SK-N-SH (cell line): ENCODE data around the gene PLXNA4. TPM values are rescaled to one million over a fixed set of nuclear protein-coding genes. Genes with fewer than 3 reads are reported as not detected.

Experiments
- CTCF ChIA-PET: fragments of 300-600, 350-600 bp; formaldehyde crosslinking; extraction: SDS; loops from one replicate; lab custom pipeline; 2021; lab: Yijun Ruan, JAX
- POLR2A ChIA-PET: fragments of 350-600 bp; sonication (Branson Sonifier 250); formaldehyde crosslinking; extraction: SDS; loops from one replicate; lab custom pipeline; 2020; ENCODE audit warnings: antibody characterized with exemption, inconsistent platforms; lab: Yijun Ruan, JAX
- DNase-seq: peaks from one replicate; pipeline ENCODE4 v3.0.0; 2012
- H2AFZ ChIP-seq: fragments of 200-600 bp; sonication (generic); 2 replicates; pipeline ENCODE4 v1.8.1; 2016; ENCODE audit warnings: antibody characterized with exemption, mild to moderate bottlenecking, low read depth
- H3F3A ChIP-seq: fragments of 200-600 bp; sonication (generic); replicated peaks from 2 replicates; pipeline ENCODE3; 2016; ENCODE audit warnings: antibody characterized with exemption, mild to moderate bottlenecking; ENCODE audit not compliant: insufficient read depth
- H3K27ac ChIP-seq, 2 experiments: fragments of 200-500 bp in 1 of 2; fragments of 200-600 bp in 1 of 2; sonication (Bioruptor generic) in 1 of 2; sonication (generic), shearing (Covaris generic) in 1 of 2; 2 replicates each; pipeline versions ENCODE4 v1.5.1 to v1.6.1; 2014 to 2016; ENCODE audit warnings: low read depth in 2 of 2, inconsistent platforms in 1 of 2, low read length in 1 of 2, mild to moderate bottlenecking in 1 of 2, mixed read lengths in 1 of 2
- H3K27me3 ChIP-seq: fragments of 200-600 bp; sonication (generic), shearing (Covaris generic); 2 replicates; pipeline ENCODE4 v1.6.1; 2016; ENCODE audit warnings: mixed run types; ENCODE audit not compliant: insufficient read depth
- H3K36me3 ChIP-seq, 2 experiments: fragments of 200-500 bp in 1 of 2; fragments of 200-600 bp in 1 of 2; sonication (Bioruptor generic) in 1 of 2; sonication (generic) in 1 of 2; replicated peaks in 1 of 2; 2 replicates each; pipeline versions ENCODE3 to v1.5.1; 2014 to 2016; ENCODE audit warnings: low read length in 1 of 2, mild to moderate bottlenecking in 1 of 2; ENCODE audit not compliant: insufficient read depth in 2 of 2, control insufficient read depth in 1 of 2
- H3K4me1 ChIP-seq, 2 experiments: fragments of 200-500 bp in 1 of 2; fragments of 200-600 bp in 1 of 2; sonication (Bioruptor generic) in 1 of 2; sonication (generic), shearing (Covaris generic) in 1 of 2; 2 replicates each; pipeline versions ENCODE4 v1.5.1 to v1.6.1; 2014 to 2016; ENCODE audit warnings: low read depth in 1 of 2, low read length in 1 of 2, mixed run types in 1 of 2; ENCODE audit not compliant: insufficient read depth in 2 of 2, control insufficient read depth in 1 of 2
- H3K4me2 ChIP-seq: fragments of 200-600 bp; sonication (generic), shearing (Covaris generic); 2 replicates; pipeline ENCODE4 v1.6.1; 2017; ENCODE audit warnings: mixed run types
- H3K4me3 ChIP-seq, 2 experiments: fragments of 200-500 bp in 1 of 2; fragments of 200-600 bp in 1 of 2; sonication (Bioruptor generic) in 1 of 2; sonication (generic), shearing (Covaris generic) in 1 of 2; 2 replicates each; pipeline versions ENCODE4 v1.5.1 to v1.8.1; 2014 to 2016; ENCODE audit warnings: low read depth in 2 of 2, inconsistent platforms in 1 of 2, low read length in 1 of 2, mild to moderate bottlenecking in 1 of 2, mixed read lengths in 1 of 2, moderate library complexity in 1 of 2
- H3K79me2 ChIP-seq: fragments of 200-600 bp; sonication (generic); 2 replicates; pipeline ENCODE4 v1.8.1; 2017; ENCODE audit warnings: mild to moderate bottlenecking; ENCODE audit not compliant: insufficient read depth
- H3K9ac ChIP-seq: fragments of 200-600 bp; sonication (generic); 2 replicates; pipeline ENCODE4 v1.6.1; 2017; ENCODE audit warnings: mixed run types
- H3K9me2 ChIP-seq: fragments of 200-600 bp; sonication (generic); 2 replicates; pipeline ENCODE4 v1.6.1; 2017; ENCODE audit warnings: mixed run types
- H3K9me3 ChIP-seq: fragments of 200-600 bp; sonication (generic); 2 replicates; pipeline ENCODE4 v1.6.1; 2017; ENCODE audit warnings: mixed run types, mild to moderate bottlenecking, moderate library complexity
- H4K20me1 ChIP-seq: fragments of 200-600 bp; sonication (generic); 2 replicates; pipeline ENCODE4 v1.6.1; 2017; ENCODE audit warnings: mild to moderate bottlenecking, mixed run types; ENCODE audit not compliant: insufficient read depth
- CTCF ChIP-seq: fragments of 200-600 bp; sonication (generic); IDR thresholded peaks from 2 replicates; pipeline ENCODE4 v1.6.1; 2017; ENCODE audit warnings: antibody characterized with exemption, mild to moderate bottlenecking, moderate library complexity
- ELF1 ChIP-seq: IDR thresholded peaks from 2 replicates; pipeline ENCODE4 v1.4.0; 2012
- EZH2phosphoT487 ChIP-seq: fragments of 200-600 bp; sonication (generic); IDR thresholded peaks from 2 replicates; pipeline ENCODE4 v1.6.1; 2017; ENCODE audit warnings: low read depth, mixed run types, mild to moderate bottlenecking, antibody characterized with exemption, moderate library complexity, borderline replicate concordance
- FOSL2 ChIP-seq: IDR thresholded peaks from 2 replicates; pipeline ENCODE4 v1.4.0; 2012; ENCODE audit warnings: low read depth, mild to moderate bottlenecking, moderate library complexity, borderline replicate concordance
- FOXJ3 ChIP-seq: sonication (generic); formaldehyde crosslinking; IDR thresholded peaks from 2 replicates; pipeline ENCODE4 v1.5.1; 2020; ENCODE audit warnings: mild to moderate bottlenecking, missing genetic modification reagents
- GABPA ChIP-seq: IDR thresholded peaks from 2 replicates; pipeline ENCODE4 v1.4.0; 2012; ENCODE audit warnings: low read depth, mild to moderate bottlenecking
- GATA2 ChIP-seq: sonication (generic); formaldehyde crosslinking; IDR thresholded peaks from 2 replicates; pipeline ENCODE4 v1.5.0; 2020; ENCODE audit warnings: mild to moderate bottlenecking, missing genetic modification reagents
- IRF3 ChIP-seq: fragments of 150-350 bp; IDR thresholded peaks from 2 replicates; pipeline ENCODE4 v1.6.1; 2016; ENCODE audit warnings: mild to moderate bottlenecking, low read depth, low read length
- JUND ChIP-seq: IDR thresholded peaks from 2 replicates; pipeline ENCODE4 v1.4.0; 2012
- MAX ChIP-seq: IDR thresholded peaks from 2 replicates; pipeline ENCODE4 v1.4.0; 2012; ENCODE audit warnings: low read depth
- MXI1 ChIP-seq: IDR thresholded peaks from 2 replicates; pipeline ENCODE4 v1.6.1; 2012; ENCODE audit warnings: mild to moderate bottlenecking, low read depth, low read length, improper control_type of control experiment
- NFIC ChIP-seq: IDR thresholded peaks from 2 replicates; pipeline ENCODE4 v1.4.0; 2012; ENCODE audit warnings: borderline replicate concordance
- PBX3 ChIP-seq: IDR thresholded peaks from 2 replicates; pipeline ENCODE4; 2012
- RFX5 ChIP-seq: IDR thresholded peaks from 2 replicates; pipeline ENCODE4 v1.6.1; 2012; ENCODE audit warnings: mild to moderate bottlenecking, improper control_type of control experiment, low read length
- RXRA ChIP-seq: IDR thresholded peaks from 2 replicates; pipeline ENCODE4 v1.4.0; 2012; ENCODE audit warnings: low read depth, mild to moderate bottlenecking, borderline replicate concordance
- SIN3A ChIP-seq: IDR thresholded peaks from 2 replicates; pipeline ENCODE4 v1.6.1; 2012; ENCODE audit warnings: low read depth, mild to moderate bottlenecking, low read length, moderate library complexity, borderline replicate concordance
- TAF1 ChIP-seq: IDR thresholded peaks from 2 replicates; pipeline ENCODE4 v1.6.1; 2012; ENCODE audit warnings: low read depth, mild to moderate bottlenecking, low read length, moderate library complexity, borderline replicate concordance
- TCF12 ChIP-seq: IDR thresholded peaks from 2 replicates; pipeline ENCODE4 v1.4.0; 2012
- USF2 ChIP-seq: fragments of 150-350 bp; IDR thresholded peaks from 2 replicates; pipeline ENCODE4 v1.6.1; 2017; ENCODE audit warnings: antibody characterized with exemption, low read length, low read depth, borderline replicate concordance
- YY1 ChIP-seq: IDR thresholded peaks from 2 replicates; pipeline ENCODE4 v1.4.0; 2012; ENCODE audit warnings: low read depth, mild to moderate bottlenecking
- WGBS: methylation state at CpG from one replicate; pipeline ENCODE4 v1.1.6; 2017; ENCODE audit warnings: low lambda C conversion rate; 5-methylcytosine and 5-hydroxymethylcytosine counted together
- polyA plus RNA-seq, 3 experiments: library from polyadenylated mRNA; depleted of rRNA; stranded (reverse); fragments of >200 nt; gene quantifications; 2 replicates each; pipeline ENCODE4 v1.2.3, GENCODE V29; 2012

The PLXNA4 gene
- polyA plus RNA-seq, 1 of the 3 experiments (the other 2 are of a cell fraction) = 2.4 TPM

DNA sequence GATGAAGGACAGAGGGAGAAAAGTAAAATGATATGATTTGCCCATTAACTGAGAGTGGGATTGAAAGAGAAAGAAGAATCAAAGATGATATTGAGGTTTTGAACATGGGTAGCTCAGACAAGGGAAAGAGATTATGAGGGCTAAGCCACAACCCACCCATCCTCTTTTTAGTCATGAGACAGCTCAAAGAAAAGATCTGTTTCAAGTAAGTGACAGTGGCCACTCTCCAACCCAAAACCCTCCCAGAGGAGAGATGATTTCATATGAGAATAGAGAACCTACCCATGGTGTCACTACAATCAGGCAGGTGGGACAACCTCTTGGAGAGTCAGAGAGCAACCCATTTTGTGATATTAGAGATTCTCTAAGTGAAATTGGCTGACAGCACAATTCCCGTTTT, 32.2 kb downstream of the PLXNA4 start:
- H3K9me2 ChIP-seq = no peaks in the 10 kb centered on the region
- no peaks in the 10 kb centered on the region for H3K9me3 ChIP-seq
- no peaks in the 10 kb centered on the region for H3K79me2 ChIP-seq
- H3K27ac ChIP-seq = no peak overlapping the region
- ChIA-PET CTCF (interaction anchor here (1.3 to 3.7 kb wide), 6 partner anchors 9 to 225 kb away, joined by 3 to 12 read pairs (median 4); no protein-coding TSS in a partner anchor), POLR2A (no interaction called here)
- H3K4me3 ChIP-seq = no peak overlapping the region
- H3K9ac ChIP-seq = no peak overlapping the region
- no peak overlapping the region for H3K4me2 ChIP-seq
- H3K36me3 ChIP-seq = peaks cover 0 to 4% of the 10 kb centered on the region in 2 experiments
- H2AFZ ChIP-seq = no peak overlapping the region
- peaks cover 0 to 17% of the 10 kb centered on the region in 2 experiments; a peak in 2 of 4 replicates for H3K4me1 ChIP-seq
- TF ChIP-seq EZH2phosphoT487 (no peak), PBX3 (no peak), CTCF (no peak), SIN3A (no peak)
- DNase-seq = no peak
- H3K27me3 ChIP-seq = no peaks in the 10 kb centered on the region
- no peaks in the 10 kb centered on the region for H4K20me1 ChIP-seq
- no peaks in the 10 kb centered on the region for H3F3A ChIP-seq
- WGBS = 68% methylated on average over 1 of the region's 1 CpG

DNA sequence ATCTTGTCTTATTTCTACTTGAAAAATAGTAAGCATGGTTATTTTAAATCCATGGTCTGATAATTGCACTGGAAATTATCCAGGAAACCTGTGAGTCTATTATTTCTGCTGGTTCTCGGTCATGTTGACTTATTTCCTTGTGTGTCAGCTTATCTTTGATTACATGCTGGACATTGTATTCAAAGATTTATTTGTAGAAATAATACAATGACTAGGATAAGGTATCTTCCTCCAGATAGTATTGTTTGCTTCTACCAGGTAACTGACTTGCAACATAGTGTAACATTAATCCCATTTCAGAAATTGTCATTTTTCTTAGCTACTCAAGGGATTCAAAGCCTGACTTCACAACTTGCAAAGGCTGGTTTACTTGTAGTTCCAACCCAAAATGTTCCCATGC, 33.4 kb downstream of the PLXNA4 start:
- TF ChIP-seq IRF3 = no peak
- no peak for TF ChIP-seq FOXJ3 (CRISPR knock-in tag)
- TF ChIP-seq GATA2 = no peak
- TF ChIP-seq NFIC = no peak
- TF ChIP-seq MAX = no peak
- TF ChIP-seq RXRA = no peak
- no peak for TF ChIP-seq ELF1
- no peak for TF ChIP-seq SIN3A
- no peak for TF ChIP-seq TCF12
- no peak for TF ChIP-seq TAF1
- no peak for TF ChIP-seq FOSL2
- no peak for TF ChIP-seq GABPA
- TF ChIP-seq MXI1 = no peak
- TF ChIP-seq RFX5 = no peak
- TF ChIP-seq JUND = no peak
- no peak for TF ChIP-seq USF2
- no peak for TF ChIP-seq YY1
- TF ChIP-seq CTCF = no peak
- Histone ChIP-seq H3K27me3 (no peaks in the 10 kb centered on the region), H3K79me2 (no peaks in the 10 kb centered on the region), H2AFZ (no peak overlapping the region), H3K4me2 (no peak overlapping the region), H3F3A (no peaks in the 10 kb centered on the region), H3K4me3 (no peak overlapping the region), H4K20me1 (no peaks in the 10 kb centered on the region), H3K36me3 (peaks cover 0 to 4% of the 10 kb centered on the region in 2 experiments), H3K9me3 (no peaks in the 10 kb centered on the region), H3K27ac (no peak overlapping the region), H3K4me1 (peaks cover 0 to 18% of the 10 kb centered on the region in 2 experiments; a peak in 2 of 4 replicates), H3K9me2 (no peaks in the 10 kb centered on the region), H3K9ac (no peak overlapping the region)
- CTCF ChIA-PET = interaction anchor here (0.7 to 3.7 kb wide), 7 partner anchors 10 to 224 kb away, joined by 3 to 12 read pairs (median 4); no protein-coding TSS in a partner anchor
- POLR2A ChIA-PET = no interaction called here
- no peak for DNase-seq
- WGBS = 48% methylated on average over 1 of the region's 1 CpG
